IPS-15b (cell line): ENCODE measurements around the gene TAOK1.
A peak's percentile ranks its signal among the peaks of the same experiment; 100 is the strongest.

Experiments used
- H3K27me3 ChIP-seq: one replicate; pipeline ENCODE4 v1.6.1; 2013; ENCODE audit warnings: low read length; ENCODE audit not compliant: control insufficient read depth, insufficient read depth
- H3K36me3 ChIP-seq: one replicate; pipeline ENCODE4 v1.6.1; 2013; ENCODE audit warnings: low read length; ENCODE audit not compliant: control insufficient read depth, insufficient read depth
- H3K4me1 ChIP-seq: one replicate; pipeline ENCODE4 v1.6.1; 2013; ENCODE audit warnings: mild to moderate bottlenecking, low read length; ENCODE audit not compliant: control insufficient read depth, insufficient read depth
- H3K4me3 ChIP-seq: one replicate; pipeline ENCODE4 v1.5.1; 2013; ENCODE audit warnings: low read depth, low read length
- H3K9ac ChIP-seq: one replicate; pipeline ENCODE4 v1.6.1; 2013; ENCODE audit warnings: low read depth, mild to moderate bottlenecking, low read length
- H3K9me3 ChIP-seq: one replicate; pipeline ENCODE4 v1.6.1; 2013; ENCODE audit warnings: mild to moderate bottlenecking, low read length; ENCODE audit not compliant: control insufficient read depth, insufficient read depth

The TAOK1 gene

GRCh38 chr17:29383686-29384085, 6.5 kb upstream of the TAOK1 start:
- Histone ChIP-seq H3K9ac (no peak overlapping the region), H3K4me3 (no peak overlapping the region), H3K9me3 (no peaks in the 10 kb centered on the region), H3K36me3 (no peaks in the 10 kb centered on the region), H3K27me3 (no peaks in the 10 kb centered on the region), H3K4me1 (peaks cover 2% of the 10 kb centered on the region)

DNA sequence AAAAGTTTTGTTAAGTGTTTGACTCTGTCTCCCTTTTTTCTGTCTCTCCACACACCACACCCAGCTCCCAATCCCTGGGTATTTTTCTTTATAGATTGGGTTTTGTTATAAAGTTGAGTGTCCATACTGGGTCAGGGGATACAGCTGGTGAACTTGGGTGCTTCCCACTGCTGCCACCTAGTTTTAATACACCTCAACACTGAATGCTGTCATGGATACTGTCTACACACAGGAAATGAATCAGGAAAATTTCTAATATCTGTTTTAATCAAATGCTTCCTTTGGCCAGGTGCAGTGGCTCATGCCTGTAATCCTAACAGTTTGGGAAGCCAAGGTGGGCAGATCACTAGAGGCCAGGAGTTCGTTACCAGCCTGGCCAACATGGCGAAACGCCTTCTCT, 5.3 kb upstream of the TAOK1 start:
- no peak overlapping the region for H3K9ac ChIP-seq
- no peaks in the 10 kb centered on the region for H3K36me3 ChIP-seq
- no peak overlapping the region for H3K4me3 ChIP-seq
- H3K27me3 ChIP-seq: no peaks in the 10 kb centered on the region
- no peaks in the 10 kb centered on the region for H3K9me3 ChIP-seq
- peaks cover 2% of the 10 kb centered on the region for H3K4me1 ChIP-seq

DNA sequence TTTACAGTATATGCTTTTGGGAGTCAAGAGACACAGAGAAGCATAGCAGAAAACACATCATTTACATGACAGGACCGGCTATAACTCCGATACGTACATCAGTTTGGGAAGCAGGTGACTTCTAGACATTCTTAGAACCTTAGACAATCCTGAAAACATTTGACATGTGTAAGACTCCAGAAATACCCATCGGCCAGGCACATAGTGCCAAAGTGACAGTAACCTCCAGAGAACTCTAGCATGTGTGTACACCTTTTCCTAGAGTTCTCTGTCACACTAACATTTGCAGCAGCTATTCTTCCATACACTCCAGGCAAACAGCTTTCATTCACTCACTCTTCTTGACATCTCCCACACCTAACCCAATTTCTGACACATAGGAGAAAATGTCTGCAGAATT, 3.4 kb upstream of the TAOK1 start:
- Histone ChIP-seq H3K9me3 (no peaks in the 10 kb centered on the region), H3K4me1 (peaks cover 2% of the 10 kb centered on the region), H3K27me3 (no peaks in the 10 kb centered on the region), H3K36me3 (no peaks in the 10 kb centered on the region), H3K9ac (no peak overlapping the region), H3K4me3 (no peak overlapping the region)

GRCh38 chr17:29388937-29389336, 1.2 kb upstream of the TAOK1 start:
- no peaks in the 10 kb centered on the region for H3K36me3 ChIP-seq
- peaks cover 2% of the 10 kb centered on the region for H3K4me1 ChIP-seq
- no peaks in the 10 kb centered on the region for H3K9me3 ChIP-seq
- no peak overlapping the region for H3K9ac ChIP-seq
- H3K4me3 ChIP-seq: no peak overlapping the region
- no peaks in the 10 kb centered on the region for H3K27me3 ChIP-seq

GRCh38 chr17:29390851-29391631, 878 bp downstream of the TAOK1 start:
- Histone ChIP-seq H3K4me1 (peaks cover 2% of the 10 kb centered on the region), H3K27me3 (no peaks in the 10 kb centered on the region), H3K36me3 (no peaks in the 10 kb centered on the region), H3K9me3 (no peaks in the 10 kb centered on the region), H3K4me3 (peak overlapping the region; percentile 86), H3K9ac (peak overlapping the region; percentile 61)

DNA sequence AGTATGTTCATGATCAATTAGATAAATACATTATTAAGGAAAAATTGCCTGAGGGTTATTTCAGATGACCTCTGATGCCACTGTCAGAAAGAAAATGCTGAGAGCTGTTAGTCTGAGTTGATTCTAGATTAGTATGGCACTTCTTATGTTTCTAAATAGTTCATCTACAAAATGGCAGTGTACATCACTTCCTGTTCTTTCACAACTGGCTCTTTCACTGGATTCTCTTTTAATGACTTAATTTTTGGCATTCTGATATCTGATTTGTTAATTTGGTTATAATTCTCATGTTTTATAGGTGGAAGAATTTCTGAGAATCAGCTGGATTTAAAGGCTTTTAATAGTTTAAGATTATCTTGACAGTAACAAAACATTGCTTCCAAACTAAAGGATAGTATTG, 3.3 kb downstream of the TAOK1 start:
- Histone ChIP-seq H3K4me1 (no peaks in the 10 kb centered on the region), H3K36me3 (no peaks in the 10 kb centered on the region), H3K9me3 (no peaks in the 10 kb centered on the region), H3K27me3 (no peaks in the 10 kb centered on the region), H3K4me3 (no peak overlapping the region), H3K9ac (no peak overlapping the region)

DNA sequence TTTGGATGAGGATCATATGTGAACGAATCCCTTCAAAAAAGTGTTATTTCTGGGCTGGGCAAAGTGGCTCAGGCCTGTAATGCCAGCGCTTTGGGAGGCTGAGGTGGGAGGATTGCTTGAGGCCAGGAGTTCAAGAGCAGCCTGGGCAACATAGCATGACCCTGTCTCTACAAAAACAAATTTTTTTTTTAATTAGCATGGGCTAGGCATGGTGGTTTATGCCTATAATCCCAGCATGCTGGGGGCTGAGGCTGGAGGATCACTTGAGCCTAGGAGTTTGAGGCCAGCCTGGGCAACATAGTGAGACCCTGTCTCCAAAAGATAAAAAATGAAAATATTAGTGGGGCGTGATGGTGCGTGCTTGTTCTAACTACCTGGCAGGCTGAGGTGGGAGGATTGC, 4.6 kb downstream of the TAOK1 start:
- H3K9ac ChIP-seq: no peak overlapping the region

DNA sequence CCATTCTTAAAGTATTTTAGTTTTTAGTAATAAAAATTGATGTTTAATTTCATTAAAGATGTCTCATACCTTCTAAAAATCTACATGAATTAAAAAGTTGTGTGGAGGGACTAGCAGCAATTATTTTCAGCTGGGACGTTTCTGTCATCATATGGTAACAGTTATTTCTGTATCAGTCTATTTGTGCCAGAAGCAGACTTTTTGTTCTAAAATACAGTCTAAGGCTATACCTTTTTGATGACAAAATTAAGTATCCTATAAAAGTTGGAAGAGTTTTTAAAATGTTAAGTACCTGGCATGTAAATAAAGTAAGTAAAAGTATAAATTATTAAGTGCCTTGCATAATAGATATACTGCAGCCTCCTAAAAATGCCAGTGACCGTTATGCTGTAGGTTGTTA, 5.9 kb downstream of the TAOK1 start:
- Histone ChIP-seq H3K4me3 (no peak overlapping the region), H3K4me1 (no peaks in the 10 kb centered on the region), H3K36me3 (peaks cover 3% of the 10 kb centered on the region), H3K9me3 (no peaks in the 10 kb centered on the region), H3K27me3 (no peaks in the 10 kb centered on the region), H3K9ac (no peak overlapping the region)

More for the DNA sequence above, 4.6 kb downstream of the TAOK1 start:
- no peaks in the 10 kb centered on the region for H3K27me3 ChIP-seq
- no peak overlapping the region for H3K4me3 ChIP-seq
- no peaks in the 10 kb centered on the region for H3K36me3 ChIP-seq
- H3K4me1 ChIP-seq: no peaks in the 10 kb centered on the region
- H3K9me3 ChIP-seq: no peaks in the 10 kb centered on the region

- H3K4me3 ChIP-seq: no peak overlapping the region
- H3K27me3 ChIP-seq: no peaks in the 10 kb centered on the region
- H3K4me1 ChIP-seq: no peaks in the 10 kb centered on the region
- H3K36me3 ChIP-seq: peaks cover 3% of the 10 kb centered on the region
- no peaks in the 10 kb centered on the region for H3K9me3 ChIP-seq
- no peak overlapping the region for H3K9ac ChIP-seq
These were observed 9.5 kb downstream of the TAOK1 start for GRCh38 chr17:29399634-29400033.

DNA sequence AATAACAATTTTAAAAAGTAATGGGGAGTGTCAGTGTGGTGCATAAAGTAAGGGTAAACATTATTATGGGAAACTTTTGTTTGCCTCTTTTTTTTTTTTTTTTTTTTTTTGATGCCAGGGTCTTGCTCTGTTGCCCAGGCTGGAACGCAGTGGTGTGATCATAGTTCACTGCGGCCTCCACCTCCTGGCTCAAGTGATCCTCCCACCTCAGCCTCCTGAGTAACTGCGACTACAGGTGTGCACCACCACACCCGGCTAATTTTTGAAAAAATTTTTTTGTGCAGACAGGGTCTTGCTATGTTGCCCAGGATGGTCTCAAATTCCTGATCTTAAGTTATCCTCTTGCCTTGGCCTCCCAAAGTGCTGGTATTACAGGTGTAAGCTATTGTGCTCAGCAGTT, 10.7 kb downstream of the TAOK1 start:
- Histone ChIP-seq H3K9me3 (no peaks in the 10 kb centered on the region), H3K36me3 (peaks cover 3% of the 10 kb centered on the region), H3K4me3 (no peak overlapping the region)

DNA sequence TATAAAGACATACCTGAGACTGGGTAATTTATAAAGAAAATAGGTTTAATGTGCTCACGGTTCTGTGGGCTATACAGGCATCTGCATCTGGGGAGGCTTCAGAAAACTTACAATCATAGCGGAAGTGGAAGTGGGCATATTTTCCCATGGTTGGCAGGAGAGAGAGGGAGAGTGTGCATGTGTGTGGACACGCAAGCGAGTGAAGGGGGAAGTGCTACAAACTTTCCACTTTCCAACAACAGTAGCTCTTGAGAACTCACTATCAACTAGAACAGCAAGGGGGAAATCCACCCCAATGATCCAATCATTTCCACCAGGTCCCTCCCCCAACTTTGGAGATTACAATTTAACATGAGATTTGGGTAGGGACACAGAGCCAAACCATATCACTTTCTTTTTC, 11.1 kb downstream of the TAOK1 start:
- no peak overlapping the region for H3K4me3 ChIP-seq
- H3K27me3 ChIP-seq: no peaks in the 10 kb centered on the region
- no peak overlapping the region for H3K9ac ChIP-seq
- no peaks in the 10 kb centered on the region for H3K9me3 ChIP-seq
- peaks cover 3% of the 10 kb centered on the region for H3K36me3 ChIP-seq
- H3K4me1 ChIP-seq: no peaks in the 10 kb centered on the region

More for the DNA sequence above, 10.7 kb downstream of the TAOK1 start:
- Histone ChIP-seq H3K9ac (no peak overlapping the region), H3K27me3 (no peaks in the 10 kb centered on the region), H3K4me1 (no peaks in the 10 kb centered on the region)

- H3K27me3 ChIP-seq: no peaks in the 10 kb centered on the region
- no peak overlapping the region for H3K4me3 ChIP-seq
- no peaks in the 10 kb centered on the region for H3K4me1 ChIP-seq
- no peak overlapping the region for H3K9ac ChIP-seq
- H3K9me3 ChIP-seq: no peaks in the 10 kb centered on the region
- no peaks in the 10 kb centered on the region for H3K36me3 ChIP-seq
These were observed 17.7 kb downstream of the TAOK1 start for GRCh38 chr17:29407856-29408255.
